Stimulated activated CD8-positive, alpha-beta memory T cell treated with anti-CD3 and anti-CD28 coated beads, Interleukin-2, amount 100 ng/mL, for 1 hour (primary cell): ENCODE data around the gene ELP1.

Source experiments
- DNase-seq, 2 donors: peaks; one replicate each; pipeline ENCODE4 v3.0.0-alpha.2; 2020; ENCODE audit warnings: low read depth in 2 of 2

Gene ELP1

DNA sequence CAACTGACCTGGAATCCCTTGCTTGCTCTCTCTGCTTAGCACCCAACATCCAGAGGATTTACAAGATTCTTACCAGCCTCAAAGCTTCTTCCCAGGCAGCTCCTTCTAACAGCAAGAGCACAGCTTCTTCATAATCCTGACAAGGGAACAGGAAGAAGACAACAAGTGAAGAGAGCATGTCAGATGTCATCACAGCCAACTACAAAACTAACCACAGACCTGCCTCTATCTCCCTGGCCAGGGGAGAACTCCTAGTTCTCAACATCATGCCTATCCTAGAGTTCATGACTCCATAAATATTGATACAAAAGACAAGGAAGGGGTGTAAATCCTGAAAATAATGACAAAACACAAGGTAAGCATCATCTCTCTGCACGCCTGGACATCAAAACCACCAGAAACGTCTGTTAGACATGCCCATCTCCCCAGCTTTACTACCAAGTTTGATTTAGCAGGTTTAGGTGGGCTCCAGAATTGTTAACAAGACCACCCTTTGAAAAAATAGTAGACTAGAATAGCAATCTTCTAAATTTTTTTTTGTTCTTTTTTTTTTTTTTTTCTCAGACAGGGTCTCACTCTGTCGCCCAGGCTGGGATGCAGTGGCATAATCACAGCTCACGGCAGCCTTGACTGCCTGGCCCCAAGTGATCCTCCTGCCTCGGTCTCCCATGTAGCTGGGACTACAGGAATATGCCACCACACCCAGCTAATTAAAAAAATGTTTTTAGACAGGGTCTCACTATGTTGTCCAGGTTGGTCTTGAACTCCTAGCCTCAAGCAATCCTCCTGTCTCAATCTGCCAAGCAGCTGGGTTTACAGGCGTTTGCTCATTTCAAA, 51.7 kb downstream of the ELP1 start:
- DNase-seq = no peak

DNA sequence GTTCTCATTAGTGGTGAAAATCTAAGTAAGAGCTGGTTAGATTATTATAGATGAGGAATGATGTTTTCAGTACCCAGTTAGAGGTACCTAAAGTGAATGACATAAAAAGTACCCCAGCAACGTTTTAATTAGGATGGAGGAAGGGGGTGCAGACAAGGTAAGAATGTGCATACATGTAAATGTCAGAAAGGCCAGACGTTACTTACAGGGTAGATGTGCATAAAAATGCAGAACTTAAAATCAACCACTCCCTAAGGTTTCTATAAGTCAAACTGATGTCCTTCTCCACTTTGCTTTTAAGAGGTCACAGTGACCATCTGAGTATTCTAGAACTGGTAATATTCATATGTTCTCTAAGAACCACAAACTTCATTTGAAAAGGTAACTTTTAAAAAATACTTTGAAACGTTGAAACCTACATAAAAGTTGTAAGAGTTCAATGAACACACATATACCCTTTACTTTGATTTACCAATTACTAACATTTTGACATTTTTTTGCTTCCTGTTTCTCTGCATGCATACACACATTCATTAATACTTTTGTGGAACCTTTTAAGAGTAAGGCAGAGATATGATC, 53.1 kb downstream of the ELP1 start:
- no peak for DNase-seq

DNA sequence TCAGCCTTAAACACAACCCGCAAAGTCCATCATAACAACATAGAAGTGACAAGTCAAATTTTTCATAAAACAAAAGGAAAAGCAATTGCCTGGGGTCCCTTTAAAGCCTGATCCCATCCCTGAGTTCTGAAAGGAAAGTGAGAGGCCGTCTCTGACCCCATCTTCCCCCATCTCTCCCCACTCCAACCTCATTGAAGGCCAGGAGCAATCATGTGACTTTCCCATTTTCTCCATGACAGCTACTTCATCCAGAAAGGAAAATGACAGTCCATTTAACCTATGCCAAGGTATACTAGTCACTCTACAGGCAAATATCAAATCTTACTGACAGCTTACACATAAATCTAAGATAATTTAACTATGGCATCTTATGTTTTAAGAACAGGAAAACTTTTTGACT, 56.4 kb downstream of the ELP1 start:
- DNase-seq = no peak

DNA sequence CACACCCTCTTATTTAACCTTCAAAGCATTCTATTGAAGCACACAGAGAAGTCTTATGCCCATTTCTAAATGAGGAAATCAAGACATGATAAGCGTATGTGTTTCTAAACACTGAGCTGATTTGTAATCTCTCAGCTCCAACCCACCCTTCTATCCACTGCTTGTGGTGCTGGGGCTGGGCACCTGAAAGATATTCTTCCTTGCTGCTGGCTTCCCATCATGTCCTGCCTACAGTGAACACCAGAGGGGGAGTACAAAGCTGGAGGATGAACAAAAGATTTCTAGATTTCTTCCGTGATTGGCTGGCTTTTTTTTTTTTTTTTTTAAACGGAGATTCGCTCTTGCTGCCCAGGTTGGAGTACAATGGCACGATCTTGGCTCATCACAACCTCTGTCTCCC, 57.5 kb downstream of the ELP1 start:
- no peak for DNase-seq

DNA sequence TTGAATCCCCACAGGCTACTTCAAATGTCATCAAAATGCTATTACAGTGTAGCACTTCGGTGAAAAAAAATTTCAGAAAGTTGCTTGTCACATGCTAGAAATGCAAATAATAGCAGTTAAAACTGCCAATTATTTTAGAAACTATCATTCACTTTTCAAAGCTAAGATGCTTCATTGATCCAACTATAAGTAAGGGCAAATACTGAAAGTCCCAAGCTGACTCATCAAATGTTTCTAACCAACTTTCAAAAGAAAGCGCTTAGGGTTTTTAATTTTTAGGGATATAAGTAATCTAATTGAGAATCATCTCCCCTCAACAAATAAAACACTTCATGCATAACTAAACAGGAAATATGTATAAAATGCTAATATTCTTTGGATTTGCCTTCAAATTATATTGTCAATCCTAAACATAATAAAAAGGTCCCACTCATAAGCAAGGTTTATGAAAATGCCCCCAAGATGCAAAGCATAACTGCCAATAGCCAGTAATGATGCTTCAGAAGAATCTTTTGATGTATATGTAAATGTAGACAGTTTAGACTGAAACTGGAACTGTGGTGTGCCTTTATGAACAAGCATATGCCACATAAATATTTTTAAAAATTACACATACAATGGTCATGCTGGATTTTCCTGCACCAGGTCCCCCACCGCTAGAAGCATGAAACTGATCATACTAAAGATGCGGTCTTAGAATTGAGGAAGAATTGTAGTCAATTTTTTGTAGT, 59.7 kb downstream of the ELP1 start:
- no peak for DNase-seq

DNA sequence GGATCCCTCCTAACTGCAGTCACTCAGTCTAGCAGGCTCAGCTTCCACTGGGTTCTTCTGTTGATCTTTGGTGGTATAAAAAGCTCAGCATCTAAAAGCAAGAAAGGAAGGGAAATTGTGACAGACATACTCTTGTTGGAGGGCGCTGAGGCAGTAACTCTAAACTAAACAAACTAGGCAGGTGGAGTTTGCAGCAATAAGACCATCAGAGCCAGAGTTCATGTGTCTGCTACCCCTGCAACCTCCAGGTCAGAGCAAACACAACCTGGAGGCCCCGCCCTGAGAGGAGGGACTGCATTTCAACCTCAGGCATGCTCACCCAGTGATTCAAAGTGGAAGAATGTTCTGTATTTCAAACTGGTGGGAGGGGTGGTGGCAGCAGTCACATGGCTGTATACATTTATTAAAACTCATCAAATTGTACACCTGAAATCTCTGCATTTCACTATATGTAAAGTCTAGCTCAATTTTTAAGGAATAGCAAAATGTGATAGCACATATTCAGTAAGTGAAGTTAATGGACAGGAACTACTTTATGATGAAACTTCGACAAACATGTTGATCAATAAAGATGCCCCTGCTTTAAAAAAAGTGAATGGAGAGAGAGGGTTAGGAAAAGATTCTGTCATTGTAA, 64.7 kb downstream of the ELP1 start:
- DNase-seq = no peak

DNA sequence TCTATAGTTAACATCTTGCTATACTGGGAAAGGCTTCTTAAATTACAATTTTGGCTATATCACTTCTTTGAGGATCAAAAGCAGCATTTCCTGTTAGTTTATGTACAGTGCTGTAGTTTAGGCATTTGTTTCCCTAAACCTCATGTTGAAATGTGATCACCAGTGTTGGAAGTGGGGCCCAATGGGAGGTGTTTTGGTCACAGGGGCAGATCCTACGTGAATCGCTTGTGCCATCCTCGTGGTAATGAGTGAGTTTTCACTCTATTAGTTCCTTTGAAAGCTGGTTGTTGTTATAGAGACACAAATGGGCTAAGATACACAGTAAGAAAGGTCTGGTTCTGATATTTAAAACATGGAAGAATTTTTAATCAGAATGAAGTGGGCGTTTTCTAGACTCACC, 66.1 kb downstream of the ELP1 start:
- DNase-seq = no peak

DNA sequence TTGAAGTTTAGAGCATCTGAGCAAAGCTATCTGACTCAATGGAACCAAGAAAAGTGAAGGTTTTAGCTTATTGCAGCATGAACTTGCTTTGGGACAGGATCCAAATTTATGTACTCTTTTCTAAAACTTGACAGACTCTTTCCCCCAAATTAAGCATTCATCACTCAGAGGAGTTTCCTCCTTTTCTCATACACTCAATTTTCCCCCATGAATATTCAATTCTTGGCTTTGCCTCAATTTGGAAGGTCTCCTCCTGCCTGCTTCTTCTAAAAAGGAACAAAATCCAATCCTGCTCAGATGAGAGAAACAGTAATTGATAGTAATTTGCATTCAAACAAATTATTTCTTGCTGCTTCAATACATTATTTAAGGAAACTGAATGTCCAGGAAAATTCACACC, 66.8 kb downstream of the ELP1 start:
- DNase-seq = no peak

DNA sequence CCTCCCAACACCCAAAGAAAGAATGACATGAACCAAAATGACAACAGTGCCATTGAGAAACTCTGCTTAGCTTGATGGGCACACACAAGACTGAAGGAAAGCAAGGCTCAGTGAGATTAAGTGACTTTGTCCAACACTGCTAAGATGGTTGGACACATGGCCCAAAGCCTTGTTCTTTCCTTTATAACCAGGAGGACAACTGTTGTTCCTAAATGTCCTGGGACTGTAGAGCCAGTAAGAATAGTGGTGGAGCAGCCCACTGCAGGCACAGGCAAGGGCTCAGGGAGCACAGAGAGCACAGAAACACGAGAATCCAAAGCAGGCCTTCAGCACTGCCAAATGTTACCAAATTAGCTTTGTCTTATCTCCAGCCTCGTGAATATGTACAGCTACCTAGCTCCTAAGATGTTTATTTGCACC, 67.9 kb downstream of the ELP1 start:
- no peak for DNase-seq

DNA sequence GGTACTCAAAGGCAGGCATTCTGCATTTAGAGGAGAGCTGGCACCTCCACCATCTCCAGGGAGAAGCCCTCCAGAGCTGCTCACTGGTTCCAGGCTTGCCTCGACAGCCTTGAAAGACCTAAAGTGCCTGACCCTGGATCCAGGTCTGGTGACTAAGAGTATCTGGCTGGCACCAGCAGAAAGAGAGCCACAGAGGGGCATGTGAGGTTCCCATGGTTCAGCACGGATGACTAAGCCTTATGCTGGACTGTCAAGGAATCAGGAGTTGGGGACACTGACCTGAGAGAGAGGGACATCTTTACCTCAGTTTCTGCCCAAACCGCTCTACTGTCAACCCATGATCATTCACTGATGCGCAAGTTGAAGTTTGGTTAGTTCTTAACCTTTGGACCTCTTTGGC, 68.9 kb downstream of the ELP1 start:
- no peak for DNase-seq

DNA sequence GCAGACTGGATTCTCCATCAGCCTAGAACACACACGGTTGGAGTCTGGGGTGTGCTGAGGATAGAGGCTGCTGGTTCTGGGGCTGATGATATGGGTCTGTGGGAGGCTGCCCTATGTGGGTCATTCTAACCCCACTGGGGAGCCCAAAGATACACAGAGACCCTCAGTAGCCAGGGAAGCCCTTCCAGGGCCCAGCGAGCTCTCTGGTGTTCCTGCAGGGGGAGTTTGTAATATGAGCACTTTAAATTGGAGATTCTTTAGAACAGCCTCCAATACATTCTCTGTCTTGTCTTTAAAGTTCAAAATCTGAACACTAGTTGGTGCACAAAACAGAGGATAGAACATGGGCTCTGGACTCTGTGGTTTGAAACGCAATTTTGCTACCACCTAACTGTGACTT, 69.5 kb downstream of the ELP1 start:
- DNase-seq = no peak

DNA sequence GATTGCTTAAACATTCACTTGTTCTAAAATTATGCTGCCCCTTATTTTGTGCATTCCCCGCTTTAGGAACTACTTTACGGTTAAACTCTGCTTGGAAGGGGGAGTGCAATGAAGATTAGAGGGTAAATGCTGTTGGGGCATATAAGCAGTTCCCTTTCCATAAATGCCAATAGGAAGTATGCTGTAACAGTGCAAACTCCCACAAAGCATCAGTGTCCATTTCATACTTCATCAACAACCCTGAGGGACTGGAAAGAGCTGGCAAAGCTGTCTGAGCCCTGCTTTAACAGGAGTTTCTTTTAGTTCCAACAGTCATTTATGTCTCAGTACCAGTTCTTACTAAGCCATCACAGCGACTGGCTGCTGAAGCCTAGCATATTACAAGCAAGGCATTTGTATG, 70.0 kb downstream of the ELP1 start:
- DNase-seq = no peak

DNA sequence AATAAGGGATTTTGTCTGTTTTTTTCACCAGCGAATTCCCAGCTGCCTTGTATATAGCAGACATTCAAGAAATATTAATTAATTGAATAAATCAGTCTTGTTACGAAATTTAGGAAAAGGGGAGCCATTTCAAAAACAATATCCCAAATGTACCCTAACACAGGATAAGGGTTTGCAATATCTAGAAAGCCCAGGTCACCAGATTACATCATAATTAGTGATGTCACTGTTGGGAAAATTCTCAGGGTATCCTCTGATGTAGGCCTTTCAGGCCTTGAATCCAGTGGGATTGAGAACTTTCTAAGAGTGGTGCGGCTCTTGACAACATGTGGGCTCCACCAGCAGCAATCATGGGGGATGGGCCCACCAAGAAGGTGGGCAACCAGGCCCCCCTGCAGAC, 71.9 kb downstream of the ELP1 start, which contains the start of gene ACTL7A:
Gene ACTL7A, plus strand, starts transcription at position 270 of the 400 bp plus-strand sequence. Its CDS starts 57 bp downstream, at position 327.
- DNase-seq = no peak

DNA sequence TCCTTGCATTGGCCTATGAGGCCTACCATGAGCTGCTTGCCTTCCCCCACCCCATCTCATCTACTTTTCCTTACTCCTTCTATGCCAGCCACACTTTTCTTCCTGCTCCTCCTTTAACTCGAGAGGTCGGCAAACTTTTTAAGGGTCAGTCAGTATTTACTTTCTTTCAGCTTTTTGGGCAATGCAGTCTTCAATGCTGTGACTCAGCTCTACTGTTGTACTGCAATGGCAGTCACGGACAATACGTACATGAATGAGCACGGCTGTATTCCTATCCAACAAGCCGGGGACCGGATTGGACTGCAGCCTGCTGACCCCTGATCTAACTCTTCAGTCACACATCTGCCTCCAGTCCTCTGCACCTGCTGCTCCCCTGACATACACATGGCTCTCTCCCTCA, 72.5 kb downstream of the ELP1 start:
- DNase-seq = no peak

DNA sequence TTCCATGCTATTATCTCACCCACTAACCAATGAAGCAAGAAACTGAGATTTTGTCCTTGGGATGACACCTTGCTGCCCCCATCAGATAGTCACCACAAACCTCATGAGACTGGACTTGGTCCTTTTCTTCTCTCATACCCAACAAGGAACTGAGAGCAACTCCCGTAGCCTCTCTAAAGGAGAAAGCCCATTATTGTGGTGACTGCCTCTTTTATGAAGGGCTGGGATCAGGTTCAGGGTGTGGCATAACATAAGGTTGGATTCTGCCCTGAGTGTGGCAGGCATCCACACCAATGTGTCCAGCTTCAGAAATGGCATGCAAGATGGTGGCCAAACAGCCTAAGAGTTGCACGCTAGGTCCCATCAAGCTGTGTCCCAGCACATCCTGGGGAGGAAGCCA, 73.2 kb downstream of the ELP1 start:
- DNase-seq = no peak

DNA sequence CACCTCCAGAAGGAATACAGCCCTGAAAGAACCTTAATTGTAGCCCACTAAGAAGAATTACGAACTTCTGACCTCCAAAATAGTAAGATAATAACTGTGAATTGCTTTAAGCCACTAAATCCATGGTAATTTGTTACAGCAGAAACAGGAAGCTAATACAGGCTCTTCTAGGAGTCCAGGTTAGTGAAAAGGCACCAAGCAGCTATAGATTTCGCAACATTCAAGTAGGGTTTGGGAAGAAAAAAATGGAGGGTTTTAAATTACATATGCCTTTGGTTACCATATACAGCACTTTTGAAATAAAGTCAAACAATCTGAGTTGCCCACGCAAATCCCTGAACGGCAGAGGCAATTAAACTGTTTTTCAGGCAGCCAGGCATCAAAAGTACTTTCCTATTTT, 73.6 kb downstream of the ELP1 start:
- no peak for DNase-seq

DNA sequence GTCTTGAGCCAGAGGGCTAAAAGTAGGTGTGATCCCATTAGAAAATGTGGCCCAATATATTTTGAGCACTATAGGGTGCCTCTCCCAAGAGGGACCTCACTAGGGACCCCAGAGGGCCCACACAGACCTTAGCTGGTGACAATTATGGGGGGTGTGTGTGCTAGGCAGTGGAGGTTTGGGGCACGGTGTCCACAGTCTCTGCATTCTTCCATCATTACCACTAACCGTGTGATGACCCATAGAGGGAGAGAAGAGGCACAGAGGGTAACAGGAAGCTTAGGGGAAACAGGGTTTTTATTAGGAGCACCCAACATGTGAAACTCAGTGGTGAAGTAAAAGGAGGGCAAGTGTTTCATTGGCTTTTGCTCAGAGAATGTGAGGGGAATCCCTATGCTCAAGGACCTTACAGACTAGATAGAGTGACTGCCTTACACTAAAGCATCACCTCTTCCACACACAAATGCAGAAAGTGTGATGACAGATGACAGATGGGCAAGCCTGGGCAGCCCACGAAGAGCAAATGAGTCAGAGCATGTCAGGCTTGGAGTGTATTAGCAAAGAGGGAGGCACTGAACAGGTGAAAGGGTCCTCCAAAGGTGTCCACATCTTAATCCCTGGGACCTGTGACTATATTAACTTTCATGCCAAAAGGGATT, 74.3 kb downstream of the ELP1 start:
- DNase-seq = no peak

DNA sequence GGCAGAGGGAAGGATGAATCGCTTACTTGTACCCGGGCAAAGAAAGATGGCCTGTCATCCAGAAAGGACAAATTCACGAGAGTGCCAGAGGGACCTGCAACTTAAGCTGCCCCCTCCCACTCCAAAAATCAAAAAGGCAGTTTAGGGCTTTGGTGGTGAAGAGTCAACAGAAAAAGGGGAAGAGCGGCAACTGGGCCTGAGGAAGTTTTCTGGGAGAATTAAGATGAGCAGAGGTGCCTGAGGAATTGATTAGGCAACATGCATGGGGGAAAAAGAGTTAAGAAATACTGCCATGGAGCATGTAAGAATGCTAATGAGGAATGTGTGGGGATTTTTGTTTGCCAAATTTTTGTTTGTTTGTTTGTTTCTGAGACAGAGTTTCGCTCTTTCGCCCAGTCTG, 76.4 kb downstream of the ELP1 start:
- no peak for DNase-seq

DNA sequence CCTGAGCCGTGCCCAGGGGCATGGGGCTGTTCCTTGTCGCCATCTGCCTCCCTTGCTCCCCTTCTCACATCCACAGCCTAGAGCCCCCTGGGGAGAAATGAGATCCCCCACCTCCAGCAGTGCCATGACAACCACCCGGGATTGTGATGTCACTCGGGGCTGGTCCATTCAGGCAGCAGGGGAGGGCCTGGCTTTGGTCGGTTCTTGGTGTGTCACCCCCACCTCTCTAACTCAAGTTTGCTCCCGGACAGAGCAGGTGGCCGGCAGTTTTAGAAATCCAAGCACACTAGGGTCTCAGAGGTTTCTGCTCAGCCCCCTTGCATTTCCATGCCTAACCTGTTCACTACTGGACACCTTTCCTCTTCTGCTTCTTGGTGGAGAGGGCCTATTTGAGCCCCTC, 78.0 kb downstream of the ELP1 start, which contains the start of gene ACTL7B:
Gene ACTL7B, minus strand, starts transcription at position 99 of the 400 bp plus-strand sequence. Its CDS starts 56 bp downstream, at position 43.
- no peak for DNase-seq

DNA sequence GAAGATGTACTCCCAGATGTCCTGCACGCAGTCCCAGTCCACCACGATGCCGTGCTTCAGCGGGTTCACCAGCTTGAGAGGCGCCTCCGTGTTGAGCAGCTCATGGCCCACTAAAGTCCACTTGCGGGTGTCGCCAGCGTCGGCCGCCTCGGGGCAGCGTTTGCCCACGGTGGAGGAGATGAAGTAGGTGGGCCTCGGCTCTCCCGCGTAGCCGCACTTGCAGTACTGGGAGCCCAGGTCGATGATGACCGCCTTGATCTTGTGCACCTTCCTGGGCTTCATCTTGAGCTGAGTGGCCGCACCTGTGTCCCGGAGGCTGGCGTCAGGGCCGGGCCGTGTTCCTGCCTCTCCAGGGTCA, 78.4 kb downstream of the ELP1 start:
- DNase-seq = no peak

DNA sequence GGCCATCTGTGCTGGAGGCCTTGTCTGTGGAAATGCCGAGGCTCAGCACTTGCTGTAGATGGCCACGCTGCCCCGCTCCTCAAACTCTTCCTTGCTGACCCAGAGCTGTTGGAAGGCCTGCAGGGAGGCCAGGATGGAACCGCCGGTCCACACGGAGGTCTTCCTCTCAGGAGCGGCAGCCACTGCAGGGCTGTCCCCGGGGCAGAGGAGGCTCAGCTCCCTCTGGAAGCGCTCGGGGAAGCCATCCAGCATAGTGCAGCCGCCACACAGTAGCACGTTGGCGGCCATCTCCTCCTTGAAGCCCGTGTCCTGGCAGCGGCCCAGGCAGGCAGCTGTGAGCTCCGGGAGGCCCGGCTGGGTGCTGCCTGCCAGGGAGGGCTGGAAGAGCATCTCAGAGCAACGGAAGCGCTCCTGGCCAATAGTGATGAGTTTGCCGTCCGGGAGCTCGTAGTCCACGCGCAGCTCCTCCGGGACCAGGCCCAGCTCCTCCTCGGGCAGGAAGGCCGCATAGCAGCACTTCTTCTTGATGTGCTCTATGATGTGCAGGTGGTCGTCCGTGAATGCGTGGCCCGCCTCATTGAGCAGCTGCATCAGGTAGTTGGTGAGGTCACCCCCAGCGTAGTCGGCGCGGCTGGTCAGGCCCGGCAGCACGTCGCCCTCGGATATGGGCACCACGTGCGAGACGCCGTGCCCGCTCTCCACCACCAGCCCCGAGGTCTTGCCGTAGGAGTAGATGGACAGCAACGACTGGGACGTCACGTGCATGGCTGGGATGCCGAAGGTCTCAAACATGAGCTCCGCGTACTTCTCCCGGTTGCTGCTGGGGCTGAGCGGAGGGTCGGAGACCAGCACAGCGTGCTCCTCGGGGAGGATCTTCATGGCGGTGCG, 79.0 kb downstream of the ELP1 start:
- DNase-seq = no peak
